Stimulated activated naive B cell treated with anti-CD40 and anti-IgM and Interleukin-4, amounts not matched to agents 10 μg/mL and 1 μg/mL and 100 μg/mL, for 72 hours (primary cell): ENCODE results near the gene APC.

ENCODE experiments used
- ATAC-seq, 2 donors: fragments of 150-1000 bp; cut with Tn5 transposase; replicated peaks; 2 replicates each; pipeline ENCODE4 v1.10.0; 2021; ENCODE audit warnings: moderate library complexity in 1 of 2
- DNase-seq: peaks from one replicate; pipeline ENCODE4 v3.0.0; 2021
- H3K27ac Mint-ChIP-seq: one replicate; pipeline ENCODE4 v1.8.0; 2022; ENCODE audit warnings: mild to moderate bottlenecking, mixed read lengths
- H3K27me3 Mint-ChIP-seq, 2 donors: one replicate each; pipeline ENCODE4 v1.8.0; 2022; ENCODE audit warnings: mixed read lengths in 2 of 2
- H3K36me3 Mint-ChIP-seq, 2 donors: one replicate each; pipeline ENCODE4 v1.8.0; 2022; ENCODE audit warnings: mixed read lengths in 2 of 2, mild to moderate bottlenecking in 1 of 2
- H3K4me1 Mint-ChIP-seq, 2 donors: one replicate each; pipeline ENCODE4 v1.8.0; 2022; ENCODE audit warnings: mixed read lengths in 2 of 2, mild to moderate bottlenecking in 1 of 2
- H3K4me3 Mint-ChIP-seq, 2 donors: one replicate each; pipeline ENCODE4 v1.8.0; 2022; ENCODE audit warnings: mild to moderate bottlenecking in 2 of 2, mixed read lengths in 2 of 2, moderate library complexity in 1 of 2
- H3K9me3 Mint-ChIP-seq, 2 donors: one replicate each; pipeline ENCODE4 v1.8.0; 2022; ENCODE audit warnings: mixed read lengths in 2 of 2, mild to moderate bottlenecking in 1 of 2

The APC gene

DNA sequence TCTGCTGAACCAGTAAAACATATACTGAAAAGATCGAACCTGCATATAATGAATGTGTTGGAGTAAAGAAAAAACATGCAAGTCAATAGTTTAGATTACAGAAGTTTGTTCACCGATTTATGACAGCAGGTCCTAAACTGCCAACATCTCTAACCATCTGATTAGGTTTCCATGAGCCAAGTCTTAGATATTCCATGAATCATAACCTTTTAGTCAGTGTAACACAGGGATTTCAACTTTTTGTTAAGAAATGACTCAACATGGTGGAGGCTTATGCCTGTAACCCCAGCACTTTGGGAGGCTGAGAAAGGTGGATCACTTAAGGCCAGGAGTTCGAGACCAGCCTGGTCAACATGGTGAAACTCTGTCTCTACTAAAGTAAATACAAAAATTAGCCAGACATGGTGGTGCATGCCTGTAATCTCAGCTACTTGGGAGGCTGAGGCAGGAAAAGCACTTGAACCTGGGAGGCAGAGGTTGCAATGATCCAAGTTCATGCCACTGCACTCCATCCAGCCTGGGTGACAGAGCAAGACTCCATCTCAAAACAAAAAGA is 38.7 kb downstream of the APC start:
- H3K9me3 Mint-ChIP-seq: no peaks in the 10 kb centered on the region
- no peak overlapping the region for H3K4me3 Mint-ChIP-seq
- DNase-seq (no peak), ATAC-seq (no peak)
- no peak overlapping the region for H3K27ac Mint-ChIP-seq
- H3K27me3 Mint-ChIP-seq: no peaks in the 10 kb centered on the region
- peaks cover 16 to 31% of the 10 kb centered on the region in 2 donors for H3K36me3 Mint-ChIP-seq
- H3K4me1 Mint-ChIP-seq: no peaks in the 10 kb centered on the region

GRCh38 chr5:112779531-112779930 is 41.8 kb downstream of the APC start:
- ATAC-seq (no peak), DNase-seq (no peak)
- Mint-ChIP-seq H3K4me1 (peaks cover 0 to 1% of the 10 kb centered on the region in 2 donors), H3K27me3 (no peaks in the 10 kb centered on the region), H3K36me3 (peaks cover 17 to 40% of the 10 kb centered on the region in 2 donors), H3K27ac (no peak overlapping the region), H3K4me3 (no peak overlapping the region), H3K9me3 (no peaks in the 10 kb centered on the region)

- Mint-ChIP-seq H3K27ac (no peak overlapping the region), H3K36me3 (peaks cover 11 to 27% of the 10 kb centered on the region in 2 donors), H3K4me1 (peaks cover 0 to 1% of the 10 kb centered on the region in 2 donors), H3K9me3 (no peaks in the 10 kb centered on the region), H3K4me3 (no peak overlapping the region), H3K27me3 (no peaks in the 10 kb centered on the region)
- DNase-seq (no peak), ATAC-seq (no peak)
These were observed 47.0 kb downstream of the APC start for GRCh38 chr5:112784726-112785125.

- DNase-seq: no peak
- no peaks in the 10 kb centered on the region for H3K9me3 Mint-ChIP-seq
These were observed 49.6 kb downstream of the APC start for GRCh38 chr5:112787261-112787660.

DNA sequence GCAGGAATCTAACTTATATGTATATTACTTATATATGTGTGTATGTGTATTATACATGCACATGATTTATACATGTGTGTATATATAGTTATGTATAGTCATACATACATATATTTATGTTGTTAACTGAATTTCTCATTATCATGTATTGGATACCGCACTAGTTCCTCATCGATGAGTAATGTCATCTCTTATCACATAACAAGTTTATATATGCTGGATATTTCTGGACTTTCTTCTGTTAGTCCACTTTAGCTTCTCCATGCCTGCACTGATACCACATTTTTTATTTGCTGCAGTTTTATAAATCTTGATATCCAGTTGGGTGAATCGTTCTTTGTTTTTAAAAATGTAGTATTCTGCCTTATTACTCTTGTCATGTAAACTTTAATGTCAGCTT is 50.2 kb downstream of the APC start:
- Mint-ChIP-seq H3K27ac (no peak overlapping the region), H3K36me3 (peaks cover 8 to 11% of the 10 kb centered on the region in 2 donors), H3K27me3 (no peaks in the 10 kb centered on the region), H3K4me3 (no peak overlapping the region), H3K9me3 (no peaks in the 10 kb centered on the region), H3K4me1 (peaks cover 0 to 2% of the 10 kb centered on the region in 2 donors)
- DNase-seq (no peak), ATAC-seq (no peak)

More at GRCh38 chr5:112787261-112787660, 49.6 kb downstream of the APC start:
- no peak for ATAC-seq
- no peaks in the 10 kb centered on the region for H3K27me3 Mint-ChIP-seq
- no peak overlapping the region for H3K27ac Mint-ChIP-seq
- no peaks in the 10 kb centered on the region for H3K4me1 Mint-ChIP-seq
- H3K4me3 Mint-ChIP-seq: no peak overlapping the region
- peaks cover 7 to 12% of the 10 kb centered on the region in 2 donors for H3K36me3 Mint-ChIP-seq

GRCh38 chr5:112793201-112793600 is 55.5 kb downstream of the APC start:
- H3K27me3 Mint-ChIP-seq: no peaks in the 10 kb centered on the region
- peaks cover 0 to 2% of the 10 kb centered on the region in 2 donors for H3K9me3 Mint-ChIP-seq
- peaks cover 27 to 32% of the 10 kb centered on the region in 2 donors for H3K36me3 Mint-ChIP-seq

DNA sequence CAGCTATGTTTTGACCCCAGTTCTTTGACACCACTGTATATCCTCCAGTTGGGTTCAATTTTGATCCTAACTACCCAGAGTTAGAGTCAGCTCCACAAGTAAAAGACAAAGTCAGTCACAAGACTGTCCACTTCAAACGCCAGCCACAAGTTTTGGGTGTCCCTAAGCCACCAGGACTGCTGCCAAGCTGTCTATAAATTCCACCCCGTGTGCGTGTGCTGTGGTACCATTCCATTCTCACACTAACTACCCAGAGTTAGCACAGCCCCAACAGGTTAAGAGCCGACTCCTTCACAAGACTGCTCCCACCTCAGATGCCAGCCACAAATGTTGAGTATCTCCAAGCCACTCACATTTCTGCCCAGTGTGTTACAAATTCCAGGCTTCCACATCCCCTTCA is 56.7 kb downstream of the APC start:
- no peaks in the 10 kb centered on the region for H3K27me3 Mint-ChIP-seq
- no peak for ATAC-seq
- peaks cover 31 to 36% of the 10 kb centered on the region in 2 donors for H3K36me3 Mint-ChIP-seq
- H3K27ac Mint-ChIP-seq: peak overlapping the region; percentile 44
- DNase-seq: no peak
- H3K4me1 Mint-ChIP-seq: peaks cover 15 to 49% of the 10 kb centered on the region in 2 donors
- peak overlapping the region in 1 of 2 donors; percentile 8 for H3K4me3 Mint-ChIP-seq
- H3K9me3 Mint-ChIP-seq: peaks cover 0 to 2% of the 10 kb centered on the region in 2 donors

More at GRCh38 chr5:112793201-112793600, 55.5 kb downstream of the APC start:
- ATAC-seq (no peak), DNase-seq (no peak)
- Mint-ChIP-seq H3K4me3 (no peak overlapping the region), H3K4me1 (peaks cover 15 to 49% of the 10 kb centered on the region in 2 donors), H3K27ac (peak overlapping the region; percentile 75)

- H3K36me3 Mint-ChIP-seq: peaks cover 28 to 36% of the 10 kb centered on the region in 2 donors
- no peak for ATAC-seq
- H3K4me1 Mint-ChIP-seq: peaks cover 15 to 49% of the 10 kb centered on the region in 2 donors
- H3K9me3 Mint-ChIP-seq: peaks cover 0 to 2% of the 10 kb centered on the region in 2 donors
- peak overlapping the region; percentile 44 for H3K27ac Mint-ChIP-seq
- DNase-seq: no peak
- H3K27me3 Mint-ChIP-seq: no peaks in the 10 kb centered on the region
- peak overlapping the region in 1 of 2 donors; percentile 27 for H3K4me3 Mint-ChIP-seq
These were observed 57.7 kb downstream of the APC start for GRCh38 chr5:112795342-112795741.

DNA sequence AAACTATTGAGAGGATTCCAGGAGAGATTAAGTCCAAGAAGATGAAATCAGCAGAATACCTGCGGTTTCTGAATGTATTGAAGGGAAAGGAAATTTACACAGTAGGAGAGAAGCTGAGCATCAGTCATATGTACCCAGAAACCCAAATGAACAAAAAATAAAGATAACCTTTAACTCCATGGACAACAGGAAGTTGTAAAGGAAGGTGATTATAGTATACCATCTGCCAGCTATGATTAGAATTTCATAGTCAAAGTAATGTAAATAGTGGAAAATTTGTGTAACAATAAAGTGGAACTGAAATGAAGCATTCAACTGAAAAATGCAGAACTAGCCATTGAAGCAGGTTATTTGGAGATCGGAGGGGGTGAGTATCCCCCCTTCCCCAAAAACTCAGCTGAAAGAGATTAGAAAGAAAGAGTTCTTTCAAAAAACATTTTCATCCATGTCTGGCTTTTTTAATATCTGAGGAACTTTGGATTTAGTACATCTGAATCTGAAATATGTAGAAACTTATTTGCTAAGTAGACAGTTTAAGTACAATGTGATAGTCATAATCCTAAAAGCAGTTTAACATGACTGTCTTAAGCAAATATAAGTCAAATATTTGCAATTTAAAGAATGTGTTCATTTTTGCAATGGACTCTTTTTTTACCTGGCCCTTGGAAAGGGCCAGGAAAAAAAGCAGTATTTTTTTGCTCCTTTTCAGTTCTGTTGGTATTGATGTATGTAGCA is 58.4 kb downstream of the APC start:
- Mint-ChIP-seq H3K27me3 (no peaks in the 10 kb centered on the region), H3K9me3 (peaks cover 0 to 2% of the 10 kb centered on the region in 2 donors), H3K36me3 (peaks cover 28 to 38% of the 10 kb centered on the region in 2 donors), H3K4me3 (peak overlapping the region; percentile 26 to 27), H3K4me1 (peaks cover 15 to 49% of the 10 kb centered on the region in 2 donors), H3K27ac (peak overlapping the region; percentile 44)
- DNase-seq (no peak), ATAC-seq (peak; percentile 94 to 97)

DNA sequence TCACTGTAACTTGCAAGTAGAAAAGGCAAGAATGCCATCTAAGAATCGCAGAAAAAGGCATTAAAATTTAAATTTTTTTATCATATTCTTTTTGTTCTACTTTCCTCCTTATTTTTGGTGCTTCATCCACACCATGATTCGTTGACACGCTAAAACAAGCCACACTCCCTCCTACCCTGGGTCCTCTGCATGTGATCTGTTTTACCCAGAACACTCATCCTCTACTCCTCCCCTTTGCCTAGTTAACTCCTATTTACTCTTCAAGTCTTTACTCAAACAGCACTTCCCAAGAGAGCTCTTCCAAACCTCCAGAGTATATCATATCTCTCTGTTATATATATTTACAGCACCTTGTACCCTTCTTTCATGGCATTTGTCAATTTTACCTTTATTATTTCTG is 62.0 kb downstream of the APC start:
- no peak for ATAC-seq
- Mint-ChIP-seq H3K4me3 (no peak overlapping the region), H3K9me3 (no peaks in the 10 kb centered on the region), H3K36me3 (peaks cover 11 to 25% of the 10 kb centered on the region in 2 donors), H3K4me1 (peaks cover 11 to 29% of the 10 kb centered on the region in 2 donors), H3K27me3 (no peaks in the 10 kb centered on the region), H3K27ac (no peak overlapping the region)
- DNase-seq: no peak

- Mint-ChIP-seq H3K9me3 (no peaks in the 10 kb centered on the region), H3K27ac (no peak overlapping the region), H3K4me3 (no peak overlapping the region), H3K4me1 (peaks cover 4 to 20% of the 10 kb centered on the region in 2 donors), H3K36me3 (peaks cover 15 to 22% of the 10 kb centered on the region in 2 donors), H3K27me3 (no peaks in the 10 kb centered on the region)
- DNase-seq (no peak), ATAC-seq (no peak)
These were observed 63.2 kb downstream of the APC start for GRCh38 chr5:112800891-112801290.

DNA sequence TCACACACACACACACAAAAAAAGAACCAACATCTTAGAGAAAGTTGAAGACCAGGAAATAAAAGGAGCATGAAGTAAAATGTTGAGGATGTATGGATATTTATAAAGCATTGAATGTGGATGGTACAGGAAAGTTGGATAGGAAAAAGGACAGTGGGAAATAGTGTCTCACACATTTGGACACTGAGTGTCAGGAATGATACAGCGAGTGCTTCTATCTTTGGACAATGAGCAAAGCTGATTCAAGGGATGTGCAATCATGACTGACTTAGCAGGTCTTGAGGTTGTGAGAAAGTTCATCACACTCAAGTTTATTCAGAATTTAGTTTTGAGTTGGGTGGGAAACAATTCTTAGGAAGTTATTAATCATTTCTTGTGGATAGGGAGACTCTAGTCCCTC is 73.3 kb downstream of the APC start:
- no peak overlapping the region for H3K27ac Mint-ChIP-seq
- ATAC-seq (no peak), DNase-seq (no peak)
- H3K4me3 Mint-ChIP-seq: no peak overlapping the region
- peaks cover 12 to 18% of the 10 kb centered on the region in 2 donors for H3K4me1 Mint-ChIP-seq
- H3K27me3 Mint-ChIP-seq: no peaks in the 10 kb centered on the region
- no peaks in the 10 kb centered on the region for H3K9me3 Mint-ChIP-seq
- H3K36me3 Mint-ChIP-seq: peaks cover 29 to 46% of the 10 kb centered on the region in 2 donors

- H3K27ac Mint-ChIP-seq: peak overlapping the region; percentile 74
- H3K4me3 Mint-ChIP-seq: no peak overlapping the region
- no peaks in the 10 kb centered on the region for H3K27me3 Mint-ChIP-seq
- ATAC-seq: no peak
- H3K9me3 Mint-ChIP-seq: no peaks in the 10 kb centered on the region
- H3K4me1 Mint-ChIP-seq: peaks cover 12 to 17% of the 10 kb centered on the region in 2 donors
- DNase-seq: no peak
- H3K36me3 Mint-ChIP-seq: peaks cover 31 to 48% of the 10 kb centered on the region in 2 donors
These were observed 74.9 kb downstream of the APC start for GRCh38 chr5:112812549-112812948.

DNA sequence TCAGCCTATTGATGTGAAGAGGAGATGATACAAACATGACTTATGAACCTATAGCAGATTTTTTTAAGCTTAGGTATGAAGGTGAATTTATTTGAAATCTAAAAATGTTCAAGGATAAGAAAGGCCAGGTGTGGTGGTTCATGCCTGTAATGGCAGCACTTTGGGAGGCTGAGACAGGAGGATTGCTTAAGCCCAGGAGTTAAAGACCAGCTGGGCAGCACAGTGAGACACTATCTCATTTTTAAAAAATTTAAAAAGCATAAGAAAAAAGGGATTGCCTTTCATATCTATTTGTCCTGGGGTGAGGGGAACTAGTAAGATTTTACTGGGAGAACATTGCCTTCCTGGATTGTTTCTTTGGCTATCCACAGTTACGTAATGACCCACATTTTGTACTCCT is 82.6 kb downstream of the APC start:
- DNase-seq: no peak
- Mint-ChIP-seq H3K9me3 (no peaks in the 10 kb centered on the region), H3K4me3 (no peak overlapping the region), H3K36me3 (peaks cover 32 to 48% of the 10 kb centered on the region in 2 donors), H3K27me3 (no peaks in the 10 kb centered on the region), H3K4me1 (peaks cover 5 to 21% of the 10 kb centered on the region in 2 donors), H3K27ac (no peak overlapping the region)
- no peak for ATAC-seq

DNA sequence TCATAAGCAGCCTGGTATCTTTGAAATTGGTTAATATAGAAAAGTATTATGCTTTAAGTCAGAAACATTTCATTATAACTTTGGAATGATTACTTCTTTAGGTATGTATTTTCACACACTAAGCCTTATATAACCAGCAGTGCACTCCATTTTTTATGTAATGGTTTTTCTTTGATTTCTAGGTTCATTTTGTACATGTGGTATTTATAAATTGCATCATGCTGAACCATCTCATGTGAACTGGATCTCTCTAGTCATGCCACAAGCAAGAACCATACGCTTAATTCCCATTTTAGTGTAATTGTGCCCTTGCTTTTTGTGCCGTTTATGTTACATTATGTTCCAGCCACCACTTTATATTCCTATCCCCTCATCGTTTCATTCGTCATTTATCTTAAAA is 84.8 kb downstream of the APC start:
- H3K27me3 Mint-ChIP-seq: no peaks in the 10 kb centered on the region
- no peaks in the 10 kb centered on the region for H3K9me3 Mint-ChIP-seq
- no peak overlapping the region for H3K27ac Mint-ChIP-seq
- H3K36me3 Mint-ChIP-seq: peaks cover 27 to 50% of the 10 kb centered on the region in 2 donors
- H3K4me1 Mint-ChIP-seq: peaks cover 5 to 21% of the 10 kb centered on the region in 2 donors
- no peak overlapping the region for H3K4me3 Mint-ChIP-seq
- ATAC-seq (no peak), DNase-seq (no peak)
